ENCODE data around the gene TEKT4.
A peak's percentile ranks its signal among the peaks of the same experiment; 100 is the strongest.

TEKT4 gene

GRCh38 chr2:94873362-94874276 is 2.4 kb downstream of the TEKT4 start:
- Histone ChIP-seq H3K27me3 (replicated peaks; ENCODE audit: control insufficient read depth, insufficient read depth, low read length) (no peaks in the 10 kb centered on the region; the same call in 1 of the 2 replicates), H3K36me3 (ENCODE audit: control insufficient read depth, insufficient read depth, low read length) (no peaks in the 10 kb centered on the region), H3K4me3 (replicated peaks; ENCODE audit: low read depth, low read length) (no peak overlapping the region)
- DNase-seq (ENCODE audit: extremely low read depth, insufficient read length), result no peak
- TF ChIP-seq, protein P1, sequence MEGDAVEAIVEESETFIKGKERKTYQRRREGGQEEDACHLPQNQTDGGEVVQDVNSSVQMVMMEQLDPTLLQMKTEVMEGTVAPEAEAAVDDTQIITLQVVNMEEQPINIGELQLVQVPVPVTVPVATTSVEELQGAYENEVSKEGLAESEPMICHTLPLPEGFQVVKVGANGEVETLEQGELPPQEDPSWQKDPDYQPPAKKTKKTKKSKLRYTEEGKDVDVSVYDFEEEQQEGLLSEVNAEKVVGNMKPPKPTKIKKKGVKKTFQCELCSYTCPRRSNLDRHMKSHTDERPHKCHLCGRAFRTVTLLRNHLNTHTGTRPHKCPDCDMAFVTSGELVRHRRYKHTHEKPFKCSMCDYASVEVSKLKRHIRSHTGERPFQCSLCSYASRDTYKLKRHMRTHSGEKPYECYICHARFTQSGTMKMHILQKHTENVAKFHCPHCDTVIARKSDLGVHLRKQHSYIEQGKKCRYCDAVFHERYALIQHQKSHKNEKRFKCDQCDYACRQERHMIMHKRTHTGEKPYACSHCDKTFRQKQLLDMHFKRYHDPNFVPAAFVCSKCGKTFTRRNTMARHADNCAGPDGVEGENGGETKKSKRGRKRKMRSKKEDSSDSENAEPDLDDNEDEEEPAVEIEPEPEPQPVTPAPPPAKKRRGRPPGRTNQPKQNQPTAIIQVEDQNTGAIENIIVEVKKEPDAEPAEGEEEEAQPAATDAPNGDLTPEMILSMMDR (IDR thresholded peaks at IDR 0.05; ENCODE audit: insufficient read depth, low read length, poor library complexity, severe bottlenecking), result no peak

DNA sequence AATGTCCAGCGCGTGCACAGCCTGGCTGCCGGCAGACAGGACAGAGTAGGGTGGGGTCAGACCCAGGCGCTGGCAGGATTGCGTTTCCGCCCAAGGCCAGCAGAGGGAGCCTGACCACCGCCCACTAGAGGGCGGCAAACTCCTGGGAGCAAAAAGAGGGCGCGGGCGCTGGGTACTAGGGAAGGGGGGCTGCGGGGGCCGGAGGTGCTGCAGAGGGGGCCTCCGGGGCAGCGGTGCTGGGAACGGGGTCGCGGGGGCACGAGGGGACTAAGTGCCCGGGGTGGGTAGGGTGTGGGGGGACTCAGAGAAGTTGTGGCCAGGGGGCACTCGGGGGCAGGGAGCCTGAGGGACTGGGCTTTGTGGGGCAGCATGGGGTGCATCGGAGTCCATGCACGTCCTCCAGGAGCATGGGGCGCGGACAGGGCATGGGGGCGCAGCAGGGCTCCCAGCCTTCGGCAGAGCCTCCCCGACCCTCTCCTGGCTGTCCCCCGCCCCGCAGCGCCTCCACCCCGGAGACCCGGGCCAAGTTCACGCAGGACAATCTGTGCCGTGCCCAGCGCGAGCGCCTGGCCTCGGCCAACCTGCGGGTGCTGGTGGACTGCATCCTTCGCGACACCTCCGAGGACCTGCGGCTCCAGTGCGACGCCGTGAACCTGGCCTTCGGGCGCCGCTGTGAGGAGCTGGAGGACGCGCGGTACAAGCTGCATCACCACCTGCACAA is 3.2 kb downstream of the TEKT4 start:
- Histone ChIP-seq H3K27me3 (replicated peaks; ENCODE audit: control insufficient read depth, insufficient read depth, low read length) (no peaks in the 10 kb centered on the region; the same call in 1 of the 2 replicates), H3K4me3 (replicated peaks; ENCODE audit: low read depth, low read length) (no peak overlapping the region; the same call in 1 of the 2 replicates), H3K36me3 (ENCODE audit: control insufficient read depth, insufficient read depth, low read length) (no peaks in the 10 kb centered on the region)
- DNase-seq (ENCODE audit: extremely low read depth, insufficient read length), result peak; percentile 56
- TF ChIP-seq, protein P1 (IDR thresholded peaks at IDR 0.05; ENCODE audit: insufficient read depth, low read length, poor library complexity, severe bottlenecking), result peak; percentile 100

- Histone ChIP-seq H3K36me3 (ENCODE audit: control insufficient read depth, insufficient read depth, low read length) (no peaks in the 10 kb centered on the region), H3K4me3 (replicated peaks; ENCODE audit: low read depth, low read length) (no peak overlapping the region), H3K27me3 (replicated peaks; ENCODE audit: control insufficient read depth, insufficient read depth, low read length) (no peaks in the 10 kb centered on the region; the same call in 1 of the 2 replicates)
- DNase-seq (ENCODE audit: extremely low read depth, insufficient read length), result no peak
- TF ChIP-seq, protein P1 (IDR thresholded peaks at IDR 0.05; ENCODE audit: insufficient read depth, low read length, poor library complexity, severe bottlenecking), result no peak
Observed at GRCh38 chr2:94875064-94875819, 4.0 kb downstream of the TEKT4 start.

DNA sequence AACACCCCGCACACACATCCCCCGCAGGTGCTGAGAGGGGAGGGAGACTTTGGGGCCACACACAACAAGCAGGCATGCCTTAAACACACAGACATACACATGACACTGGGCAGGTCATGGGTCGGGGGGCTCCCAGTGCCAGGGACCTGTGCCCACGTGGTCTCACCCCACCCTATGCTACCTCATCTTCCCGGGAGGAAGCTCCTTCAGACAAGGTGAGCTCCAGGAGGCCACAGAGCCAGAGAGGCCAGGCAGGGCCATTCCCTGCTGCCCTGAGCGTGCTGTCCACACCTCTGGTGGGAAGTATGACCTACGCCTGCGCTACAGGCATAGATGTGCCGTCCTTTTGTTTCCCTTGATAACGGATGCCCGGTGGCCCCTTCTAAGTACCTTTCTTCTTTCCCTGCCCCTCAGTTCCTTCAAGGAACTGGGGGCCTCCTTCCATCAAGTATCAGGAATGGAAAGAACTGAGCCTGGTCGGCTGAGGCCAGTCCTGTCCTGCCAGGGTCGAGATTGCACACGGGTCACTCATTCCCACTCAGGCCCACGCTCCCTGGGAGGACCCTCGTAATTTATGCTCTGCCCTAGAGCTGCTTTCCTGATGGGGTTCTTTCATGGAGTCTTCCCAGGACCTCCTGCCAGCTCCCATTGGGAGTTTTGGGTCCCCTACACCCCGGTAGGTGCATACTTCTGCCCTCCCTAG is 4.7 kb downstream of the TEKT4 start:
- no peak for DNase-seq (ENCODE audit: extremely low read depth, insufficient read length)
- no peaks in the 10 kb centered on the region for H3K36me3 ChIP-seq (ENCODE audit: control insufficient read depth, insufficient read depth, low read length)
- TF ChIP-seq, protein P1 (IDR thresholded peaks at IDR 0.05; ENCODE audit: insufficient read depth, low read length, poor library complexity, severe bottlenecking), result no peak
- no peaks in the 10 kb centered on the region; the same call in 1 of the 2 replicates for H3K27me3 ChIP-seq (replicated peaks; ENCODE audit: control insufficient read depth, insufficient read depth, low read length)
- H3K4me3 ChIP-seq (replicated peaks; ENCODE audit: low read depth, low read length), result no peak overlapping the region

- DNase-seq (ENCODE audit: extremely low read depth, insufficient read length), result no peak
- no peaks in the 10 kb centered on the region for H3K36me3 ChIP-seq (ENCODE audit: control insufficient read depth, insufficient read depth, low read length)
- no peak overlapping the region for H3K4me3 ChIP-seq (replicated peaks; ENCODE audit: low read depth, low read length)
- H3K27me3 ChIP-seq (replicated peaks; ENCODE audit: control insufficient read depth, insufficient read depth, low read length), result no peaks in the 10 kb centered on the region
- TF ChIP-seq, protein P1 (IDR thresholded peaks at IDR 0.05; ENCODE audit: insufficient read depth, low read length, poor library complexity, severe bottlenecking), result no peak
Observed at GRCh38 chr2:94876523-94876863, 5.3 kb downstream of the TEKT4 start.

Data from GM06990 (cell line).